Smooth muscle cell of the umbilical artery (primary cell): ENCODE results near the gene CIB4. TPM values are rescaled to one million over a fixed set of nuclear protein-coding genes. Genes with fewer than 3 reads are reported as not detected.

Experiments
- total RNA-seq: library from RNA; depleted of rRNA; stranded (reverse); fragments of >200 nt; gene quantifications from 2 replicates; pipeline ENCODE4 v1.2.3, GENCODE V29; 2014

Gene CIB4
- total RNA-seq = not detected in 2 replicates

GRCh38 chr2:26640781-26641564 is at the start of gene CIB4:
CIB4 (minus strand) TSS chr2:26641366; CDS start chr2:26641314, 52 bp downstream.

Other genes starting within 250 kb of the CIB4 start
- gene DRC1, start 239.4 kb downstream of the CIB4 start, total RNA-seq = under 0.01 TPM in 1 of 2 replicates, not detected in the other
- gene OTOF, start 163.2 kb downstream of the CIB4 start, total RNA-seq = 0.05 TPM in 1 of 2 replicates, not detected in the other
- gene KCNK3, start 51.4 kb upstream of the CIB4 start, total RNA-seq = 0.30 and 0.46 TPM in 2 replicates
- 19.6 and 23.9 TPM in 2 replicates for gene SLC35F6, start 122.9 kb upstream of the CIB4 start, total RNA-seq
- 0.30 and 4.5 TPM in 2 replicates for gene CENPA, start 144.7 kb upstream of the CIB4 start, total RNA-seq
- not detected in 2 replicates for gene DPYSL5, start 206.8 kb upstream of the CIB4 start, total RNA-seq